NCI-H2107 treated with DMSO at 0.1 percent for 48 hours (cell line): ENCODE data around the gene RPL34.
A peak's percentile ranks its signal among the peaks of the same experiment; 100 is the strongest.
"Not testable (repeated sequence)": the region's sequence is repeated elsewhere in the genome, so short reads cannot be mapped to it uniquely, and the experiment has no call there.

ENCODE experiments used
- DNase-seq: peaks from one replicate; lab custom pipeline; 2025; ENCODE audit not compliant: unreplicated experiment; lab: John Stamatoyannopoulos, UW

Gene RPL34

DNA sequence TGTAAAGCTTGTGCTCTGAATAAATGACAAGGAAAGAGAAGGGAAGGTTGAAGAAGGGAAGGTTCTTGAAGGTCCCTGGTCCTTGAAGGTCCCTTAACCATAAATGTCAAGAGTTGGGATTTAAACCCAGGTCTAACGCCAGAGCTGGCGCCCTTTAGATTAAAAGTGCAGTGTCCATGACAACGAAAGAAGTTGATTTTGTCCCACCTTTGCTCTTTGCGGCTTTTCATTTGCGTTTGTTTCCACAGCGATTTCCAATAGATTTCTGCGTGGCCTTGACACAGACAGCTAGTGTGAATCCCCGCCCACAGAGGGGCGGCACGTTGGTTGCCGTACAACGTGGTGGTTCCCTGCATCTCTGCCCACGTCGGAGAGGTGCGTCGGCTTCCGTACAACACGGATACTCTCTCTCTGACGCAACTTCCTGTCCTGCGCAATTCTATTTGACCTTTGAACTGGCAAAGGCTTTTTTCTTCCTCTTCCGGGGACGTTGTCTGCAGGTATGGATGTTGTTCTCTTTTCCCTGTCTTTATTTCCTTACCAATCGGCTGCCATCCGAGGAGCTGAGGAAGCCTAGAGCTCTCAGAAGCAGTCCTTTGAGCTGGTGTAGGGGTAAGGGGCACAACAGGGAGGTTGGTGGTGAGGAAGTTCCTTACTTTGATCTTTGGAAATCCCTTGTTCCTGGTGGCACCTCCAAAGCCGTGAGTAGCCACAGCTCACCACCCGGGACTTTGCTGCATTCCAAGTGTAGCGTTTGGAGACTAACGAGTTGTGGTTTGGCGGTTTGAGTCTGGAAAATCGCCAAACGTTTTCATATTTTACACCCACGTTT, at the start of gene RPL34:
RPL34 (plus strand) TSS at position 476 of the 832 bp plus-strand sequence. CDS start 1,384 bp downstream, outside the sequence.
- DNase-seq: peak; percentile 92

GRCh38 chr4:108570993-108571569, 49.3 kb upstream of the RPL34 start:
- DNase-seq: no peak

GRCh38 chr4:108574402-108574801, 46.0 kb upstream of the RPL34 start:
- no peak for DNase-seq

DNA sequence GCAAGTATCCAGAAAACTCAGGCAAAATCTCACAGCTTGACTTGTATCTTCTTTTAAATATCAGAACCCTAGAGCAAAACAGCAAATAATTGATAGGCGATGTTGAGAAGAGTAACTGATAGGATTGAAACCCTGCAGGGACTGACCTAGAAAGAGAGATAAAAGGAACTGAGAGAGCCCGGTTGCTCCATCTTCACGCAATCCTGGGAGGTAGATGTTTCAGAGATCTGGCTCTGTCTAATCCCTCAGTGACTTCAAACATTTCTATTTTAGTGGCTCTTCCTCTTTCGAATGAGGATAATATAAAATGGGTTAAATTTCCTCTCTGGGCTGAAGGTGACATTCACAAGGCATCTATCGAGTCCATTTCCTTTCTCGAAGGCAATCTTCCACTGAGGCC, 39.3 kb upstream of the RPL34 start:
- no peak for DNase-seq

- no peak for DNase-seq
These were observed 33.6 kb upstream of the RPL34 start for GRCh38 chr4:108586778-108587177.

- no peak for DNase-seq
These were observed 31.5 kb upstream of the RPL34 start for GRCh38 chr4:108588878-108589277.

DNA sequence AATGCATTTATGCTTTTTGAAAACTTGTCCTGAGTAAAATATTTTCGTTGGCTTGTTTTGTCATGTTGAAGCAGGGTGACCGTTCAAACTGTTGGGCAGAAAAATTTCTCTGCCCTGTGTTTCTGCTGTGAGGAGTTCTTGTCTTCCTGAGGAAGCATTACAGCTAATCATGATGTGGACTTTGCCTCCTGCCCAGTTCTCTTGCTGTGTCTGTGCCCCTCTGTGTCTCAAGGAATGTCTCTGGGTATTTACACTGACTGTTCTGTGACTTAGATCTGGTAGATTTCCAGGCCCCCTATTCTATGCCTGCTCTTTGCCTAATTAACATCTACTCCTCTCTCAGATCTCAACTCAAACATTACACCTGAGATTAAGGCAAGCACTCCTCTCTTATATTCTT, 30.4 kb upstream of the RPL34 start:
- DNase-seq: no peak

DNA sequence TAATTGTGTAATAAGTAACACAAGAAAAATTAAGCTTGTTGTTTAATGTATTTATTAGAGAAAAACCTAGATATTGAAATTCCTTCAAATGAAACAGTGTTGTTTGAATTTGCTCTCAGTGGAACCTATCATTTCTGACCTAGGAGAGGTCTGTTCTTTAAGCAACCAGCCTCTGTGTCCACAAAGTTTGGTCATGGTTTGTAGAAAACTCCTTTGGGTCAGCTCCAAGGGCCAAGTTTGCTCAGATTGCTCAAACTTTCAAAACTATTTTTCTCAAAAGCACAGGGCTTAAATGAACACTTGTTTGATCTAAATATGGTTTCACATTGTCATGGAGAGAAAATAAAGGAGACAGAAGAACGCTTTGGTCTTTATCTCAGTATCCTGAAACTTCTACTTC, 29.6 kb upstream of the RPL34 start:
- no peak for DNase-seq

GRCh38 chr4:108592674-108592986, 27.7 kb upstream of the RPL34 start:
- no peak for DNase-seq

GRCh38 chr4:108594296-108594695, 26.1 kb upstream of the RPL34 start:
- DNase-seq: not testable (repeated sequence)

GRCh38 chr4:108596344-108596743, 24.0 kb upstream of the RPL34 start:
- DNase-seq: no peak

DNA sequence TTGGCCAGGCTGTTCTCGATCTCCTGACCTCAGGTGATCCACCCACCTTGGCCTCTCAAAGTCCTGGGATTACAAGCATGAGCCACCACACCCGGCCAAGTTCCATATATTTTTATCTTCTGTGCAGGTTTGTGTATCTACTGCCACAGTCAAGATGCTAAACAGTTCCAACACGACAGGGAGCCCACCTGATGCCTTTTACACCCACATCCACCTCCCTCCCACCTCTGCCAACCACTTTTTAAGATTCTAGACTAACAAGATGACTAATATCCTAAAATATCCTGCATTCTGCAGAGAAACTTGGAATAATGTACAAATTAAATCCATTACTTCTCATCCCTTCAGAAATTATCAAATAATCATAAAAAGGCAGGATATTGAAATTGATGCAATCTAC, 19.3 kb upstream of the RPL34 start:
- no peak for DNase-seq

DNA sequence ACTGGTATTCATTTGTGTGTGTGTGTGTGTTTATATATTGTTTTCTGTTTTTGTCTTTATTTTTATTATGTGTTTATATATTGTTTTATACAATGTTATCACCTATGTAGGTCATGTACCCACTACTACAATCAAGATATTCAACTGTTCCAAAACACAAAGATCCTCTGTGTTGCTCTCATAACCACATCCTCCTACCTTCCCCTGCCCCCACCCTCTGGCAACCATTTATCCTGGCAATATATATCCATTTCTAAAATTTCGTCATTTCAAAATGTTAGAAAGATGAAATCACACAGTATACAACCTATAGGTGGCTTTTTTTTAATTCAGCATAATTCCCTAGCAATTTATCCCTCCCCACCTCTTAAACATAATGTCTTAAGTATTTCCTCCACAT, 18.8 kb upstream of the RPL34 start:
- DNase-seq: no peak

DNA sequence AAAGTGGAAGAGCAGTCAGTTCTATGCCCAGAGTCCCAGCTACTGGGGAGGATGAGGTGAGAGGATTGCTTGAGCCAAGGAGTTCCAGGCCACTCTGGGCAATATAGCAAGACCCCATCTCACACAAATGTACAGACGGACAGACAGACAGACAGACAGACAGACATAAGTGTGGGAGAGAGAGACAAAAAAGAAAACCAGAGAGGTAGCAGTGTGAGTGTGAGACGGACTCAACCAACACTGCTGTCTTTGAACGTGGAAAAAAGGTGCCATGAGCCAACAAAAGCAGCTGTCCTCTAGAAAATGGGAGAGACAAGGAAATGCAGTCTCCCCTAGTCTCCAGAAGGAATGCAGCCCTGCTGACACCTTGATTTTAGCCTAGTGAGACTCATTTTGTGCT, 18.2 kb upstream of the RPL34 start:
- DNase-seq: no peak

- DNase-seq: no peak
These were observed 13.1 kb upstream of the RPL34 start for GRCh38 chr4:108607079-108607815.

- no peak for DNase-seq
These were observed 9.0 kb upstream of the RPL34 start for GRCh38 chr4:108611365-108611764.

DNA sequence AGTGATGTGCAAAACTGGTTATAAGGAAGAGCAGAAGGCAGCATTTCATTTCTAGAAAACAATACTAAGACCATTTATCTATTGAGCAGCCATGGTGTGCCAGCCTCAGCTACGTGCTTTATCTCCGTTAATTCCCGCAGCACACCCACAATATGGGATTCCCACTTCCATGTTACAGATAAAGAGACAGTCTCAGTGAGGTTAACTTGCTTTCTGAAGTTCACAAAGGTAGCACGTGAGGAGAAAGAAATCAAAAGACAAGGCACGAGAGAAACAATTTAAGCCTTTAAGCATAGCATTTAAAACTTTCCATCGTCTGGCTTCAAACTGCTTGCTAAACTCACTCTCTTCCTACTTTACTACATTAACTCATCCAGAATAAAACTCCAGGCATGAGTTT, 8.0 kb upstream of the RPL34 start:
- DNase-seq: no peak

DNA sequence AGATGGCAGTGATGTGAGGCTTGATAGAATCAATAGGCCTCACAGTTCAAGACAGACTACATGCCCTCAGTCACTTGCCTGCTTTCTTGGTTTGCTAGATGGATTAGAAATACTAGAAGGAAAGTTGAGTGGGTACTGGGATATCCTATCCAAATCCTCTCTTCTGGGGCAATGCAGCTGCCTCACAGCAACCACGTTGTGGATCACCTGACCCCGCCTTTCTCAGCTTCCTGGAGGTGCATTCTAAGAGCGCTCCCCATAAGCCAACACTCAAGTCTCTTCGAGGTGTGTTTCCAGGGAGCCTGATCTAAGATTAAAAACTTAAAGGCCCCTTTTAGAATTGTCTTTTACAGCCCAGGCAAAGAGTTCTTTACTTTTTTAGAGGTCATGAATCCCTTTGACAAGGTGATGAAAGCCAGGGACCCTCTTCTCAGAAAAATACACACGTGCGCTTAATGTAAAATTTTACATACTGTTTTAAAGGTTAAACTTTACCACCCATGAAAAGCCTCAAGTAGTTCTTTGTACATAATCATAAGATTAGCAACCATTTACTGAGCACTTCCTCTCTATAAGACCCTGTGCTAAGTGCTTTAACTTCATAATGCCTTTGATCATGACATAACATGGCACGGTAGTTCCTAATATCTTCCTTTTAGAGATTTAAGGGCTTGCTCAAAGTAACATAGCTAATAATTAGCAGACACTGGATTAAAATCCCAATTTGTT, 840 bp upstream of the RPL34 start:
- DNase-seq: no peak

DNA sequence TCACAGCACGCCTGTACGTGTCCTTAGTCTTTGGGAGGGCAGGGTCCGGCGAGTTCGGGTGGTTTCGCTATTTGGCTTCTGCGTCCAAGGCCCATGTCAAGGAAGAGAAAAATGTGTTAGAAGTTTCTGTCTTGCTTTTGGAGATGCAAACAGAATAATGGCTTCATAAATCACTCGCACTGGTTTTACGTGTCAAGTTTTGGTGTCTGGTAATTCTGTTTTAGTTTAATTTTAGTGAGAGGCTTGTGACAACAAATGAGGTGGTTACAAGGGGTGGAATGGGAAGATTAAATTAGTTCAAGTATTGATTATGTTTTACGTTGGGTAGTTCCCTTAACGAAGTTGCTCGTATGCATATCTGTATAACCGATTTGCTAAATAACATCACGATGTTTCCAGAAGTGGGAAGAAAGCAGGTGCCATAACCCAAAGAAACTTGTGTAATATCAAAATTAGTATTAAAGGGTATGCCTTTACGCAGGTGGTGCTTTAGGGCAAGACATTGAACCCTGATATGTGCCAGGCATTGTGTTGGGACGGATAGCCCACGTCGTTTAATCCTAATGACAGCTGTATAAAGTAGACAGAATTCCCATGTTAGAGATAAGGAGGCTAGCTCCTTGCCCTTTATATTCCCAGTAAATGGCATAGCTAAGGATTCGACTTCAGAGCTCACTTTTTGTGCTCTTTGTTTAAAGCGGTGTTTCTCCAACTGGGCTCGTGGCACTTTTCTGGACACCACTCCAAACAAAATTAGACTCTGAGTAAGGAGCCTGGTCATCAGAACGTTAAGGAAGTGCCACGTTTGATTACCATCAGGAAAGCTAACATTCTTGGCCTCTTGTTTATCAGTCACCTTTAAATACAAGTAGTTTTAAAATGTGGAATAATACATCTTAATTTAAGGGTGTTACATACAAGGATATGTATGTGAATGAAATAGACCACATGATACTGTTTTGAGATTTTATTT, 843 bp downstream of the RPL34 start:
- DNase-seq: no peak

DNA sequence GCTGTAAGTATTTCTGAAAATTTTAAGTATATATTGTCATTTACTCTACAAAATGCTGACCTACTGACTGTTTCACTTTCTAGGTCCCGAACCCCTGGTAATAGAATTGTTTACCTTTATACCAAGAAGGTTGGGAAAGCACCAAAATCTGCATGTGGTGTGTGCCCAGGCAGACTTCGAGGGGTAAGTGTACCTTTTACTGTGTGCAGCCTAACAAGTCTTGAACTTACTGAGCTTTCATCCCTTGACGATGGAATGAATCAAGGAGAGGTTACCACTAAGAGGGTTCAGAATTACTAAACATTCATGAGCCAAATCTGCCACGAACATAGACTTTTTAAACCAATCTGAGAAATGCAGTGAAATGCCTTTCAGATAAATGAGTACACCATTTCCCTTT, 1.6 kb downstream of the RPL34 start:
- no peak for DNase-seq
